Measurements from ENCODE around the gene INHBC.
A peak's percentile ranks its signal among the peaks of the same experiment; 100 is the strongest.
"Not testable (repeated sequence)": the region's sequence is repeated elsewhere in the genome, so short reads cannot be mapped to it uniquely, and the experiment has no call there.

The INHBC gene

DNA sequence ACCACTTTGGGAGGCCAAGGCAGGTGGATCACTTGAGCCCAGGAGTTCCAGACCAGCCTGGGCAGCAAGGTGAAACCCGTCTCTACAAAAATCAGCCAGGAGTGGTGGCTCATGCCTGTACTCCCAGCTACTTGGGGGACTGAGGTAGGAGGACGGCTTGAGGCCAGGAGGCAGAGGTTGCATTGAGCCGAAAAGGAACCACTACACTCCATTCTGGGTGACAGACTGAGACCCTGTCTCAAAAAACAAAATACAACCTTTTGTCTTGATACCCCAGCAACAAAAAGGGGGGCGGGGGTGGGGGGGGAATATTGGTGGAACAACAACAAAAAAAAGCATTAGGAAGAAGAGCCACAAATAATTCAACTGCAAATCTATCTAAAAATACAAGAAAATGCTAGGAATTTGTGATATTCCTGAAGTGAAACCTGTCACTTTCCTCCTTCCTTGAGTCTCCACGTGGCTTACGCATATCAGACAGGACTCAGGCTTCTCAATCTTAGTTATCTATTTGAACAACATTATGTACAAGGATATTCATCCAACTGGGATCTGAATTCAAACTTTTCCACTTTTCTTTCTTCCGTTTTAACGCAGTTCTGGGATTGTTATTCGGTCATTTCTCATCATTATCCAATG lies 5.0 kb upstream of the INHBC start:
- peak in 1 of 2 donors; percentile 12 for DNase-seq

- peak; percentile 11 to 31 for DNase-seq
Measured at GRCh38 chr12:57430112-57430930, 4.3 kb upstream of the INHBC start.

DNA sequence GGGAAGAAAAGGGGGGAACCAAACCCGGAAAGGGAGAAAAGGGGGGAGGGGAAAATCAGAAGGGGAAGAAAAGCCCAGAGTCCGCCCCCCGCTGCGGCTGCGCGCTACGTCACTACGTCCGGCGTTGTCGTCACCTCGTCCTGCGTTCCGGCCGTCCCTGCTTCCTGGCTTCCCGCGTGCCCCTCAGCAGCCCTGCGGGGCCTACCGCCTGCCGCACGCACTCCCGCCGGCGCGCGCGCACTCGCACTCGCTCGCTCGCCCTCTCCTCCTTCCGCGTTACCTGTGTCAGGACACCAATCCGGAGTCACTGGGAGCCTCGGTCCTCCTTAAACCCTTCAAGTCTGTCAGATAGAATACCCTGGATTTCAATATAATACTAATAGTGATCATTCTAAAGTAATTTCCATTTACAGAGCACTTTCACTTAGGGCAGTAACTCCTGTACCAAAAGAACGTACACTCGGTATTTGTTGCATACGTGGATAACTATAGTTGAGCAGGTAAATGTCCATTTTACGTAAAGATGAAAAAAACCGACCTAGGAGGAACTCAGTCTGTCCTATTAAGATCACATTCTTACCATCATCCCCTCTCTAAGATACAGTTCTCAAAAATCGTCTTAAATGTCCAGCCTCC lies 3.5 kb upstream of the INHBC start, which contains the start of gene R3HDM2:
Gene R3HDM2 (minus strand): TSS at position 113 of the 636 bp plus-strand sequence. CDS start 120,615 bp downstream, outside the sequence.
- DNase-seq = peak; percentile 89 to 97

DNA sequence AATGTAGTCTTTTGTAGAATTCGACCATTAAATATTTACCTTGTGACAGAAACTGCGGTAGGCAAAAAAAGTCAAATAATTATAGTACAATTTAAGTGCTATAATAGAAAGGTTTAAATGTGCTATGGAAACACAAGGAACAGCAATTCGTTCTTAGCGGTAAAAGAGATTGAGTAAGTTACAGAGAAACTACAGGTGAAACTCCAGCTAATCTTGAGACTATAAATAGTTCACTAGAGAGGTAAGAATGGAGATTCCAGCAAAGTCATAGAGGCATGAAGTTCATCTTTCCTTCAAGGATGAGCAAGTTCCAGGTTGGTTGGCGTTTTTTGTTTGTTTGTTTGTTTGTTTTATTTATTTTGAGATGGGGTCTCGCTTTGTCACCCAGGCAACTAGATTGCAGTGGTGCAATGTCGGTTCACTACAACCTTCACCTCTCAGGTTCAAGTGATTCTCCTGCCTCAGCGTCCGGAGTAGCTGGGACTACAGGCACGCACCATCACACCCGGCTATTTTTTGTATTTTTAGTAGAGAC lies 2.9 kb upstream of the INHBC start:
- DNase-seq = no peak

- DNase-seq = no peak
Measured at GRCh38 chr12:57433370-57433769, 1.2 kb upstream of the INHBC start.

- no peak for DNase-seq
Measured at GRCh38 chr12:57435293-57435692, 709 bp downstream of the INHBC start.

DNA sequence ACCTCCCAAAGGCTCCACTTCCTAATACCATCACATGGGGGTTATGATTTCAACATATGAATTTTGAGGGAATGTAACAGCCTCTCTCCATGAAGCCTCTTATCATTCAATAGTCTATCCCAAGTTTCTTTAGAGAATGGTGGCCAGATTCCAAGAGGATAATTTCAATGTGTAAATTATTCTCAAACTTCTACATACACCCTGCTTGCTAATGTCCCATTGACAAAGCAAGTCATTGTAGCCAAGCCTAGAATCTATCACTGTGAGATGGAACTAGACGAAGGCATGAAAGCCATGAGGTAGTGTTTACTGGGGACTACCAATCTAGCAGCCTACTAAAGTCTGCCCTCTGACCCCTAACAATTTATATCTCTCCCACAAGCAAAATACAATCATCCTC lies 3.8 kb downstream of the INHBC start:
- no peak for DNase-seq

- no peak for DNase-seq
Measured at GRCh38 chr12:57439762-57440266, 5.2 kb downstream of the INHBC start.

DNA sequence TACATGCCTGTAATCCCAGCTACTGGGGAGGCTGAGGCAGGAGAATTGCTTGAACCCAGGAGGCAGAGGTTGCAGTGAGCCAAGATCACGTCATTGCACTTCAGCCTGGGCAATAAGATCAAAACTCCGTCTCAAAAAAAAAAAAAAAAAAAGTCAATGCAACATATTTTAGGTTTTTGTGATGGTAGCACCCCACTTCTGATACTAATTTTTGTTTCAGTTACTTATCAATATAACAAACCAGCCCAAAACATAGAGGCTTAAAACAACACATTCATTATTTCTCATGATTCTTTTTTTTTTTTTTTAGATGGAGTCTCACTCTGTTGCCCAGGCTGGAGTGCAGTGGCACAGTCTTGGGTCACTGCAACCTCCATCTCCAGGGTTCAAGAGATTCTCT lies 6.8 kb downstream of the INHBC start:
- not testable (repeated sequence) for DNase-seq

GRCh38 chr12:57441846-57442427 lies 7.4 kb downstream of the INHBC start:
- DNase-seq = no peak

DNA sequence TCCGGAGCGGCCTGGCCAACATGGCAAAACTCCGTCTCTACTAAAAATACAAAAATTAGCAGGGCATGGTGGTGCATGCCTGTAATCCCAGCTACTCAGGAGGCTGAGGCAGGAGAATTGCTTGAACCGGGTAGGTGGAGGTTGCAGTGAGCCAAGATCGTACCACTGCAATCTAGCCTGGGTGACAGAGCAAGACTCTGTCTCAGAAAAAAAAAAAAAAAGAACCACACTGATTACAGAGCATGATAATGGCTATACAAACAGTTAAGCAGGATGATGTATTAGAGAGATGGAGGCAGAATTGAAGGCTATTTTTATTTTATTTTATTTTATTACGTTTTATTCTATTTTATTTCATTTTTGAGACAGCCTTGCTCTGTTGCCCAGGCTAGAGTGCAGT lies 9.8 kb downstream of the INHBC start:
- DNase-seq = not testable (repeated sequence)

- no peak for DNase-seq
Measured at GRCh38 chr12:57444744-57445143, 10.2 kb downstream of the INHBC start.

DNA sequence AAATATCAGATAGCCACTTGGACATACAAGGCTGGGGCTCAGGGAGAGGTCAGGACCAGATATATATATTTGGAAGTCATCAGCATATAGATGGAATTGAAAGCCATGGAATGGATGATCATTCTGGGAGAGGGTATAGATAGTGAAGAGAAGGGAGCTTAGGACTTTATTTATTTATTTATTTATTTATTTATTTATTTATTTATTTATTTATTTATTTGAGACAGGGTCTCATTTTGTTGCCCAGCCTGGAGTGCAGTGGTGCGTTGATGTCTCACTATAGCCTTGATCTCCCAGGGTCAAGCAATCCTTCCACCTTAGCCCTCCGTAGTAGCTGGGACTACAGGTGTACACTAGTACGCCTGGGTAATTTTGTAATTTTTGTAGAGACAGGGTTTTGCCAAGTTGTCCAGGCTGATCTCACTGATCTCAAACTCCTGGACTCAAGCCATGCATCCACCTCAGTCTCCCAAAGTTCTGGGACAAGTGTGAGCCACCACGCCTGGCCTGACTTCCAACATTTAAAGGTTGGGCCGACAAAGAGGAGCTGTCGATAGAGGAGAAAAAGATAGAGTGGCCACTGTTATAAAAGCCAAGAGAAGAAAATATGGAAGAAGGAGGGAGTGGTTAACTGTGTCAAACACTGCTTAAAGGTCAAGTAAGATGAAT lies 11.8 kb downstream of the INHBC start:
- no peak for DNase-seq

GRCh38 chr12:57448669-57449068 lies 14.1 kb downstream of the INHBC start:
- DNase-seq = no peak

DNA sequence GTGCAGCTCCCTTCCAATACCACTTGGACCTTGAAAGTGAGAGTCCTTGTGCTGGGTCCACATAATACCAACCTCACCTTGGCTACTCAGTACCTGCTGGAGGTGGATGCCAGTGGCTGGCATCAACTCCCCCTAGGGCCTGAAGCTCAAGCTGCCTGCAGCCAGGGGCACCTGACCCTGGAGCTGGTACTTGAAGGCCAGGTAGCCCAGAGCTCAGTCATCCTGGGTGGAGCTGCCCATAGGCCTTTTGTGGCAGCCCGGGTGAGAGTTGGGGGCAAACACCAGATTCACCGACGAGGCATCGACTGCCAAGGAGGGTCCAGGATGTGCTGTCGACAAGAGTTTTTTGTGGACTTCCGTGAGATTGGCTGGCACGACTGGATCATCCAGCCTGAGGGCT lies 14.8 kb downstream of the INHBC start:
- DNase-seq = no peak

DNA sequence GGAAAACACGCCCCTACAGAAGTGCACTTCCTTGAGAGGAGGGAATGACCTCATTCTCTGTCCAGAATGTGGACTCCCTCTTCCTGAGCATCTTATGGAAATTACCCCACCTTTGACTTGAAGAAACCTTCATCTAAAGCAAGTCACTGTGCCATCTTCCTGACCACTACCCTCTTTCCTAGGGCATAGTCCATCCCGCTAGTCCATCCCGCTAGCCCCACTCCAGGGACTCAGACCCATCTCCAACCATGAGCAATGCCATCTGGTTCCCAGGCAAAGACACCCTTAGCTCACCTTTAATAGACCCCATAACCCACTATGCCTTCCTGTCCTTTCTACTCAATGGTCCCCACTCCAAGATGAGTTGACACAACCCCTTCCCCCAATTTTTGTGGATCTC lies 15.5 kb downstream of the INHBC start:
- DNase-seq = no peak

GRCh38 chr12:57451233-57451778 lies 16.7 kb downstream of the INHBC start:
- no peak for DNase-seq

DNA sequence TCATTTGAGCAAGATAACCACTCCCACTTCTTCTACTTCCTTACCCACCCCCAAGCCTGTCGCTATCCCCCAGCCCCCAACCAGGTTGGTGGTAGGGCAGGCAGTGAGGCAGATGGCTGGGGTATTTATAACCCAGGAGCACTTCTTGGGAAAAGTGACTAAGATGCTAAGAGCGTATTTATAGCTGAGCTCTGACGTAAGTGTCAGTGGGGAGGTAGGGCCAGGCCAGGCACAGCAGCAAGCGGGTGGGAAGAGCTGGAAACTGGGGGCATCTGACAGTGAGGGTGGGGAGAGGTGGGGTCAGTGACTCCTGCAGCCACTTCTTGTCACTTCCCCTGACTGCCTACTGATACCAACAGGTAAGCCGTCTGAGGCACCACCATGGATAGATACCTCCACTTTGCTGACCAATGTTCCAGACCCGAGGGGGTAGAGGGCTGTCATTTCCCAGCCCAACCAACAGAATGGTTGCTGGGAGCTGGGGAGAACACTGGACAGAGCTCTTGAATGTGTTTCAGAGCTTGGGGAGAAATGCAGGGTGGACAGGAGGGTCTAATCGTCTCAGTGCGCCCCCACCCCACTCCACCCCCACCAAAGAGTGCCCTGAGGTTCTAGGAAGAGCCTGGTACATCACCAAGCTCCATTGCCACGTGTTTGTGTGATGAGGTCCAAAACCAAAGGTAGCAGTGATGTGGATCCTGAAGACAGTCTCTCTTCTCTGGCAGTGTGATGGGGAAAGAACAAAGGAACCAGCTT lies 17.8 kb downstream of the INHBC start:
- no peak for DNase-seq

- peak; percentile 52 to 88 for DNase-seq
Measured at GRCh38 chr12:57452937-57453509, 18.4 kb downstream of the INHBC start.

DNA sequence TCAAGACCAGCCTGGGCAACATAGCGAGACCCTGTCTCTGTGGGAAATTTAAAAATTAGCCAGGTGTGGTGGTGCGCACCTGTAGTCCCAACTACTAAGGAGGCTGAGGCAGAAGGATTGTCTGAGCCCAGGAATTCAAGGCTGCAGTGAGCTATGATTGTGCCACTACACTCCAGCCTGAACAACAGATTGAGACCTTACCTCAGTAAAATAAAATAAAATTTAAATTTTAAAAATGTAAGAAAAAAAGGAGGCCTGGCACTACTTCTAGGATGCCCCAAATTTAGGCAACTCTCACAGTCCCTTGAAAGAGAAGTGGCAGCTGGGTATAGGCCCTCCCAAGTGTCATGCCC lies 19.6 kb downstream of the INHBC start:
- no peak for DNase-seq

All from inflammatory macrophage treated with lipopolysaccharide for 1 hour (primary cell).